Umbilical cord (tissue), 2 donors: Measurements from ENCODE around the gene NUDT3. TPM values are rescaled to one million over a fixed set of nuclear protein-coding genes. Genes with fewer than 3 reads are reported as not detected.
"Not testable (repeated sequence)": the region's sequence is repeated elsewhere in the genome, so short reads cannot be mapped to it uniquely, and the experiment has no call there.

Experiments
- DNase-seq: peaks from one replicate; pipeline ENCODE4 v3.0.0-alpha.2; 2015; ENCODE audit warnings: low spot score
- total RNA-seq: library from RNA; depleted of rRNA; stranded (reverse); fragments of >200 nt; gene quantifications from one replicate; pipeline ENCODE4 v1.2.3, GENCODE V29; 2014; ENCODE audit warnings: low replicate concordance; ENCODE audit not compliant: insufficient read depth

The NUDT3 gene
- total RNA-seq, 1 donor from 2014 or later, result 20.7 TPM

DNA sequence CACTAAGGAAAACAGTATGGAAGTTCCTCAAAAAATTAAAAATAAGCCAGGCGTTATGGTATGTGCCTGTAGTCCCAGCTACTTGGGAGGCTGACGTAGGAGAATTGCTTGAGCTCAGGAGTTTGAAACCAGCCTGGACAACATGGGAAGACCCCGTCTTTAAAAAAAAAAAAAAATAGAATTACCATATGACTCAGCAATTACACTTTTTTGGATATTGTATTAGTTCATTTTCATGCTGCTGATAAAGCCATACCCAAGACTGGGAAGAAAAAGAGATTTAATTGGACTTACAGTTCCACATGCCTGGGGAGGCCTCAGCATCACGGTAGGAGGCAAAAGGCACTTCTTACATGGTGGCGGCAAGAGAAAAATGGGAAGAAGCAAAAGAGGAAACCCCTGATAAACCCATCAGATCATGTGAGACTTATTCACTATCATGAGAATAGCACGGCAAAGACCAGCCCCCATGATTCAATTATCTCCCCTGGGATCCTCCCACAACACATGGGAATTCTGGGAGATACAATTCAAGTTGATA lies 132.9 kb downstream of the NUDT3 start:
- no peak for DNase-seq

DNA sequence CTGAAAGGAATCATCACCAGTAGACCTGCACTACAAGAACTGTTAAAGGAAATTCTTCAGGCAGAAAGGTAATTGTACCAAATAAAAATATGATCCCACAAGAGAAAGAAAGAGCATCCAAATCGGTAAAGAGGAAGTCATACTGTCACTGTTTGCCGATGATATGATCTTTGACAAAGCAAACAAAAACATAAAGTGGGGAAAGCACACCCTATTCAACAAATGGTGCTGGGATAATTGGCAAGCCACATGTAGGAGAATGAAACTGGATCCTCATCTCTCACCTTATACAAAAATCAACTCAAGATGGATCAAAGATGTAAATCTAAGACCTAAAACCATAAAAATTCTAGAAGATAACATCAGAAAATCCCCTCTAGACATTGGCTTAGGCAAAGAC lies 140.1 kb downstream of the NUDT3 start:
- DNase-seq, result not testable (repeated sequence)

DNA sequence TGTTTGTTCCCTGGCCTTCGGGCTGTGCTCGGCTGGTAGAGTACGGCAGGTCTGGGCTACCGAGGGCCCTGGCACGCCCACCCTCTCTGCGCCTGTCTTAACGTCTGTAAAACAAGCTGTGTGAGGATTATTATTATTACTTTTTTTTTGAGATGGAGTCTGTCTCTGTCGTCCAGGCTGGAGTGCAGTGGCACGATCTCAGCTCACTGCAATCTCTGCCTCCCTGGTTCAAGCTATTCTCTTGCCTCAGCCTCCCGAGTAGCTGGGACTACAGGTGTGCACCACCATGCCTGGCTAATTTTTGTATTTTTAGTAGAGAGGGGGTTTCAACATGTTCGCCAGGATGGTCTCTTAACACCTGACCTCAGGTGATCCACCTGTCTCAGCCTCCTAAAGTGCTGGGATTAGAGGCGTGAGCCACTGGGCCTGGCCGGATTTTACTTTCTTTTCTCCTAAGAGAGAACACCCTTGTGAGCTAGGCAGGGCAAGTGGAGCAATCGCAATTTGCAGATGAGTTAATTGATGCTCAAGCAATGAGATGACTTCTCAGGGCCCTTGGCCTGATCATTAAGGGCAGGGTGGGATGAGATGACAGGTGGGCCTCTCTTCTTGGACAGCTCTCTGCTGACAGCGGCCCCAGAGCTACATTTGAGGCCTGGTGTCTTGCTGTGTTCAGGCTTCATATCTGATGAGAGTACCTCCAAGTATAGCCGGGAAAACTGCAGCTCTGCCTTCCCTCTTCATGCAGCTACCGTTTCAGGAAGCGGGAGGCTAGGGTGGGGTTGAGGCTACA lies 142.8 kb downstream of the NUDT3 start:
- no peak for DNase-seq

- DNase-seq, result peak; percentile 97
These were observed 143.6 kb downstream of the NUDT3 start, which contains the start of gene SMIM29 for GRCh38 chr6:34248727-34249468. Gene SMIM29, minus strand, starts transcription at chr6:34249006. Its CDS starts 1,215 bp downstream, at chr6:34247791.

DNA sequence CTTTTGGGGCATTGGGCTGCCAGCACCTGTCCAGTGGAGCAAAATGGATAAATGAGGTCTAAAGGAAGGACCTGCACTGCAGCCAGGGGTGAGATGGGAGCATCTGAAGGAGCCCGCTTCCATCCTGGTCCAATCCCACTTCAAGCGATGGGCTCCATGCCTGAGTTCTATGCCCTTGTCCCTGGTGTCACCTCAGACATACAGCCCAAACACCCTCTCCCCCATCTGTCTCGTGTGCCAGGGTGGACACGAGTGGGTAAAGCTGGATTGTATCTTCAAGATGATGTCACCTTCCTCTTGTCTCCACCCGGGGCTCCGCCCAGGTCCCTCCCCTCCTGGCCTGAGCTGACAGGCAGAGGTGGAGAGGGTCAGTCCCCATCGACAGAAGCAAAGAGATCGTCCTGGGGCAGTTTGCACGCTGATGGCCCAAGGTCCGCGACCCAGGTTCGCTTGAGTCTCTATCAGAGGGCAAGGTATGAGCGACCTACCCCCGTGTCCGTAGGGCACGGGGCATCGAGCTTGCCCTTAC lies 144.2 kb downstream of the NUDT3 start:
- DNase-seq, result peak; percentile 56

DNA sequence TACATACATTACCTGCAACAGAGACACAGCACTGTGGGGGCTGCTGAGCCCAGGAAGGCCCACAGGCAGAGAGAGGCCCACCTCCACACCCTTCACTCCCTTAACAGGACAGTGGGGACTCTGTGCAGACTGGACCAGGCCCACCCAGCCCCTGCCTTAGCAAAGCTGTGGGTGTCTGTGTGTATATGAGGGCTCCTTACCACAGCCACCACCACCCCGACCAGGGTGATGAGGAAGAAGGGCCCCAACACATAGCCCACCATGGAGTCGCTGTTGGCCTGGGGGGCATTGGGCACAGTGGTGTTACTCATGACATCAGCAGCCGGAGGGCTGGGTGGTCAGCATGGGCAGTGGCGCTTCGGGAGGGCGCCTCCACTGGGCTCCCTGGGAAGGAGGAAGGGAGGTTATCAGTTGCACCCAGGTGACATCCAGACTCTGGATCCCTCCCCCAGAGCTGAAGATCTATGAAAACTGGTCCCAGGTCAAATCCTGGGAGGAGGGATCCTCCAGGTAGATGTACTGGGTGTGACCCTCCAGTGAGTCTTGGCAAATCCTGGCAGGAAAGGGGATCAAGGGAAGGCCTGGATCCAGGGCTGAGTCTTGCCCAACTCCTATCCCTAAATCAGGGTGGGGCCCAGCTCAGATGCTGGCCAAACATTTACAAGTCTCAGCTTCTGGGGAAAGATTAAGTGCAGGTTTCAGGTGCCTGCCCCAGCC lies 144.8 kb downstream of the NUDT3 start:
- no peak for DNase-seq

- no peak for DNase-seq
These were observed 145.7 kb downstream of the NUDT3 start for GRCh38 chr6:34246563-34247391.

DNA sequence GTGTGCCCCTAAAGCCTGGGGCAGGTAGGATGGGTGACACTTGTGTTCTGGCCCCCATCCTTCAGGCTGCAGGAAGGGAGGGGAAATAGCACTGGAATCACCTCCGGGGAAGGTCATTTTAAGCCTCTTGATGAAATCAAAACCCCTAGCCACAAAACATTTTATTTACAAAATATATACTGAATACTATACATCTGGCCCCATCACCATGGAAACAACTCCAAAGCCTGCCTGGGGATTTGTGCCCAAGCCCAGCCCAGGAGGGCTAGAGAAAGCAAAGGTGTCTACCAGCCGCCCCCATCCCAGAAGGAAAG lies 146.3 kb downstream of the NUDT3 start:
- no peak for DNase-seq

DNA sequence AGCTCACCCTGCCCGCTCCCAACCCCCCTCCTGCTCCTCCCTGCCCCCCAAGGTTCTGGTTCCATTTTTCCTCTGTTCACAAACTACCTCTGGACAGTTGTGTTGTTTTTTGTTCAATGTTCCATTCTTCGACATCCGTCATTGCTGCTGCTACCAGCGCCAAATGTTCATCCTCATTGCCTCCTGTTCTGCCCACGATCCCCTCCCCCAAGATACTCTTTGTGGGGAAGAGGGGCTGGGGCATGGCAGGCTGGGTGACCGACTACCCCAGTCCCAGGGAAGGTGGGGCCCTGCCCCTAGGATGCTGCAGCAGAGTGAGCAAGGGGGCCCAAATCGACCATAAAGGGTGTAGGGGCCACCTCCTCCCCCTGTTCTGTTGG lies 146.7 kb downstream of the NUDT3 start:
- DNase-seq, result not testable (repeated sequence)

- DNase-seq, result not testable (repeated sequence)
These were observed 147.3 kb downstream of the NUDT3 start for GRCh38 chr6:34245032-34245760.

- peak; percentile 79 for DNase-seq
These were observed 148.3 kb downstream of the NUDT3 start for GRCh38 chr6:34243901-34244884.

GRCh38 chr6:34243131-34243771 lies 149.2 kb downstream of the NUDT3 start:
- no peak for DNase-seq

DNA sequence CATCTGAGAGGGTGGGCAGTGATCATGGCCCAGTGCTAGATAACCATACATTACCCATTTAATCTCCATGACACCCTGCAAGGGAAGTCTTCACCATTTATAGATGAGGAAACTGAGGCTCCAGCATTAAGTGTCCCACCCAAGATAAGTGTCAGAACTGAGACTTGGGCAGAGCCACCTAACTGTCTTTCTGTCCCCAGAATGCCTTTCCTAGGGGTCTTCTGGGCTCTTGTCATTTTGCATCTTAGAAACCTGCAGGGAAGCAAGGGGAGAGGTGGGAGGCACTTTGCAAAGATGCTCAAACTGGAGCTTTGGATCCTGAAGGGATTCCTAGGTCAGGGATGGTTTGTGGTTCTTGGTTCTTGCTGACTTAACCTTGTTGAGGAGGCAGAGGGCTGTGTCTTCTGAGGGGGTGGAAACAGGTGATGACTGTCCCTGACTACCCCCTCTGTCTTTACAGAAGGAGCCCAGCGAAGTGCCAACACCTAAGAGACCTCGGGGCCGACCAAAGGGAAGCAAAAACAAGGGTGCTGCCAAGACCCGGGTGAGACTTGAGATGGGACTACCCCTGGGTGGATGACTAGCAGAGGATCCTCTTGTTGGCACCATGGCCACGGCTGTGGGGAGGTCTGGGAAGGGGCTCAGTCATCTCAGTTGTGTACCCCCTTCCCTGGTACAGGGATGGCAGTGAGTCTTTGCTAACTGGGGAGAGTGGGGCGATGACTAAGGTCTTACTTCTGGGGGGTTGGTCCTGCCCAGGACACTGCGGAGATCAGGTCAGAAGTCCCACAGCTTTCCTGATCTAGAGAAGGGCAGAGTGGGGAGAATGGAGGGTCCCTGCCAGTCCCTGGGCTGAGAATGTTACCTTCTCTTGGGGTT lies 150.0 kb downstream of the NUDT3 start:
- DNase-seq, result no peak

DNA sequence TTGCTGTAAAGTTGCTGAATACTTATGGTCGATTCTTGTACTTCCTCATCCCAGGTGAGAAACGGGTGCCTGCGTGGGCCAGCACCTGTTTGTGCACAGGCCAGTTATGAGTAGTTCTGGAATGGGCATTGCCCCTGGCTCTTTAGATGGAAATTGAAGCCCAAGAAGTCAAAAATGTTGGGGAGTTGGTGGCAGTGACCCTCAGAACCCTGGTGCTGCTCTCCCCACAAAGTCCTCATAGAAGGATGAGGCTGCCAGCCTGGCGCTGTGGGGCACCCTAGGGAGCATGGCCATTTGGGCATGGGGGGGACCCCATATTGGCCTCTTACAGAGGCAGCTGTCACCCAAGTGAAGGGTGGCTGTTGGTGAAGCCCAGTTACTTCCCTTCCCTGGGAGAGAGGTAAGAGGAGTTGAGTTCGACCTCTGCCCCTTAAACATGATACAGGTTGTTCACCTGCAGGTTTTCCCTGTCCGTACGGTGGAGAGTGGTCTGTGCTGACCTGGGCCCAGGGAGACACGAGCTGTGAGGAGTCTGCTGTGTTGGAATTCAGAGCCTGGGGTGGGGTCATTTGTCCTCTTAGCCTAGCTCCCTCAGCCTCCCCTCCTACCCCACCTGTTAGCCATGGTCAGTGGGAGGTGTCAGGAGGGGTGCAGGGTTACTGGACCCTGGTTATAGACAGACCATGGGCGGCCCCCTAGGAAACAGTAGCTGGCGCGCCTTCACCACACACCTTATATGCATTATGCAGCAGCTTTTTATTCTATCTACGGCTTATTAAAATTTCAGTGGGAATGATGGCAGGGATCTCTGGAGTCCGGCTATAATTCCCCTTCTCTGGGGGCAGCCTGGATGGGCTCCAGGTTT lies 150.9 kb downstream of the NUDT3 start:
- DNase-seq, result no peak

DNA sequence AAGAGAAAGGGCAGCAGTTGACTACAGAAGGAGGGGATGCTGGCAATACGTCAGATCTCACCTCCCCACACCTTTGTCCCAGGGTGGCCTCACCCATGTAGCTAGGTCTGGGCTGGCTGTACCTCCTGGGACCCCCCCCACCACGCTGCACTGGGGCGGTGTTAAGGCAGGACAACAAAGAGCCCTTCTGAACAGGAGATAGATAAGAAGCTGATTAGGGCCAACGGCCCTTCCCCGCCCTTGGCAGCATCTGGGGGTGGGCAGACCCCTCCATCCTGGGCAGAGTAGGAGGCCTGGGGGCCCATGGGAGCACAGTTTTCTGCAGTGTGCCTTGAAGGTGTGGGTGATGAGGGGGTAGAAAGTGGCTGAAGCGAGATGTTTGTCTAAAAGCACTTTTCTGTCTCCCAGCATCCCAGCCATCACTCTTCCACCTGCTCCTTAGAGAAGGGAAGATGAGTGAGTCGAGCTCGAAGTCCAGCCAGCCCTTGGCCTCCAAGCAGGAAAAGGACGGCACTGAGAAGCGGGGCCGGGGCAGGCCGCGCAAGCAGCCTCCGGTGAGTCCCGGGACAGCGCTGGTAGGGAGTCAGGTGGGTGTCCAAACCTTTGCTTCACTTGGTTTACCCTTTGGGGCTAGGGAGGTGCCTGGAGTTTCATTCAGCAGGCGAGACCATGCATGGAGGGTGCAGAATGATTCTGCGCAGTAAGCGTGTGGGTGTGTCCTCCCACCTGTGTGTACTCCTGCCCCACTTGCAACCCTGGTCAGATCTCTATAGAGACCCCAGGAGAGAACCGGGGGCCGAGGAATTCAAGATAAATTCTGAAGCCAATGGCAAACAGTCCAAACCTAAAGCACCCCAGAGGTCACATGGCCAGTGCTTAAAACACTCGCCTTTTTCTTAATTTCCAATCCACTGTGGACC lies 151.9 kb downstream of the NUDT3 start:
- DNase-seq, result no peak
